PC-3 (cell line): ENCODE measurements around the gene NIN. TPM values are rescaled to one million over a fixed set of nuclear protein-coding genes. Genes with fewer than 3 reads are reported as not detected.
A peak's percentile ranks its signal among the peaks of the same experiment; 100 is the strongest.

Experiments used
- ATAC-seq: fragments of 200-7000 bp; cut with Tn5 transposase; 2 replicates; pipeline ENCODE4 v1.9.1; 2020; ENCODE audit warnings: mild to moderate bottlenecking, moderate library complexity
- BruUV-seq: library from RNA; stranded (reverse); fragments of 400-500 nt; replicated peaks from 2 replicates; lab custom pipeline; 2021; lab: Mats Ljungman, UMichigan
- CTCF ChIA-PET: fragments of 300-600 bp; sonication (Branson Sonifier 250); formaldehyde crosslinking; loops from one replicate; lab custom pipeline; 2022; ENCODE audit warnings: antibody characterized with exemption; lab: Charles Lee
- POLR2A ChIA-PET: fragments of 300-600 bp; sonication (Branson Sonifier 250); formaldehyde crosslinking; loops from one replicate; lab custom pipeline; 2022; ENCODE audit warnings: antibody characterized with exemption; ENCODE audit not compliant: unreplicated experiment; lab: Charles Lee
- DNase-seq: peaks from one replicate; pipeline ENCODE4 v3.0.0-alpha.2; 2015
- H2AFZ ChIP-seq: fragments of 300-600 bp; sonication (generic); 2 replicates; pipeline ENCODE4 v1.6.0; 2016; ENCODE audit warnings: antibody characterized with exemption, low read length
- H3F3A ChIP-seq: fragments of 300-600 bp; sonication (generic); one replicate; pipeline ENCODE4 v1.6.0; 2017; ENCODE audit warnings: antibody characterized with exemption, low read length, control low read depth, mild to moderate bottlenecking; ENCODE audit not compliant: unreplicated experiment
- H3K27ac ChIP-seq: fragments of 300-600 bp; sonication (generic); 2 replicates; pipeline ENCODE4 v1.5.1; 2016; ENCODE audit warnings: mild to moderate bottlenecking, low read length
- H3K27me3 ChIP-seq: fragments of 300-600 bp; sonication (generic); 2 replicates; pipeline ENCODE4 v1.6.1; 2016; ENCODE audit warnings: low read length, mixed read lengths
- H3K36me3 ChIP-seq: fragments of 300-600 bp; sonication (generic); 2 replicates; pipeline ENCODE4 v1.6.1; 2016; ENCODE audit warnings: low read depth, mixed run types, low read length, mixed read lengths
- H3K4me1 ChIP-seq: fragments of 300-600 bp; sonication (generic); 2 replicates; pipeline ENCODE4 v1.5.1; 2016; ENCODE audit warnings: low read length; ENCODE audit not compliant: insufficient read depth
- H3K4me2 ChIP-seq: fragments of 300-600 bp; sonication (generic); 2 replicates; pipeline ENCODE4 v1.6.0; 2016; ENCODE audit warnings: low read length
- H3K4me3 ChIP-seq: fragments of 300-600 bp; sonication (generic); 2 replicates; pipeline ENCODE4 v1.5.1; 2016; ENCODE audit warnings: mild to moderate bottlenecking, low read length, mixed read lengths
- H3K79me2 ChIP-seq: fragments of 300-600 bp; sonication (generic); 2 replicates; pipeline ENCODE4 v1.6.1; 2017; ENCODE audit warnings: low read length, mixed read lengths
- H3K9ac ChIP-seq: fragments of 300-600 bp; sonication (generic); 2 replicates; pipeline ENCODE4 v1.6.0; 2016; ENCODE audit warnings: mild to moderate bottlenecking, low read length
- H3K9me2 ChIP-seq: fragments of 300-600 bp; sonication (generic); replicated peaks from 2 replicates; pipeline ENCODE4 v1.6.1; 2016; ENCODE audit warnings: mixed run types, low read length, mixed read lengths
- H3K9me3 ChIP-seq: fragments of 300-600 bp; sonication (generic); 2 replicates; pipeline ENCODE4 v1.6.1; 2016; ENCODE audit warnings: low read length, mixed read lengths
- H4K20me1 ChIP-seq: fragments of 300-600 bp; sonication (generic); 2 replicates; pipeline ENCODE4 v1.6.1; 2016; ENCODE audit warnings: low read length, mixed read lengths
- CTCF ChIP-seq: fragments of 300-600 bp; sonication (generic); conservative IDR thresholded peaks from 2 replicates; pipeline ENCODE4 v1.5.1; 2017; ENCODE audit warnings: antibody characterized with exemption, low read depth, mild to moderate bottlenecking, low read length
- EZH2 ChIP-seq: fragments of 300-600 bp; sonication (generic); IDR thresholded peaks from one replicate; pipeline ENCODE4 v1.6.1; 2017; ENCODE audit warnings: antibody characterized with exemption, mild to moderate bottlenecking, low read length; ENCODE audit not compliant: unreplicated experiment
- EZH2phosphoT487 ChIP-seq: fragments of 300-600 bp; sonication (generic); IDR thresholded peaks from 2 replicates; pipeline ENCODE4 v1.6.1; 2018; ENCODE audit warnings: mild to moderate bottlenecking, antibody characterized with exemption, low read length, borderline replicate concordance
- intact Hi-C: fragments of 100-400 bp; cut with micrococcal nuclease; formaldehyde crosslinking; loops from 2 replicates; pipeline ENCODE4 v1.9.0; 2023
- total RNA-seq: library from RNA; depleted of rRNA; stranded (reverse); fragments of >200 nt; gene quantifications from 2 replicates; pipeline ENCODE4 v1.2.3, GENCODE V29; 2014

Gene NIN
- total RNA-seq, 1 experiment from 2014 or later: 34.3 TPM

- Histone ChIP-seq H3K36me3 (peaks cover 6% of the 10 kb centered on the region; the same call in 1 of the 2 replicates), H2AFZ (peak overlapping the region; percentile 62), H3K4me2 (peak overlapping the region; percentile 67), H3K27ac (peak overlapping the region; percentile 83), H3K4me3 (peak overlapping the region; percentile 19), H3F3A (peaks cover 9% of the 10 kb centered on the region), H3K4me1 (peaks cover 51% of the 10 kb centered on the region), H3K79me2 (no peaks in the 10 kb centered on the region), H3K27me3 (no peaks in the 10 kb centered on the region), H3K9me3 (no peaks in the 10 kb centered on the region), H4K20me1 (no peaks in the 10 kb centered on the region), H3K9ac (peak overlapping the region; percentile 60), H3K9me2 (no peaks in the 10 kb centered on the region)
- POLR2A ChIA-PET: interaction anchor here (0.5 to 1.2 kb wide), 6 partner anchors 10 to 415 kb away, joined by 3 to 31 read pairs (median 8); no protein-coding TSS in a partner anchor
- DNase-seq (peak; percentile 98), ATAC-seq (peak; percentile 78)
- no TSS peak for BruUV-seq
- intact Hi-C loops: loop anchor here (1.0 to 10.0 kb wide), 6 partner anchors 12 to 331 kb away; partner anchors contain the start of gene SAV1
- CTCF ChIA-PET: interaction anchor here (0.5 to 4.2 kb wide), 19 partner anchors 11 to 502 kb away, joined by 3 to 84 read pairs (median 5); partner anchors contain the start of gene MAP4K5
- TF ChIP-seq EZH2 (no peak), CTCF (no peak), EZH2phosphoT487 (no peak)
These were observed 55.6 kb downstream of the NIN start for GRCh38 chr14:50775357-50775756.

GRCh38 chr14:50774542-50775267 is 56.3 kb downstream of the NIN start:
- BruUV-seq: TSS peak; percentile 64
- peak overlapping the region; percentile 60 for H3K9ac ChIP-seq
- peaks cover 9% of the 10 kb centered on the region for H3F3A ChIP-seq
- H3K27me3 ChIP-seq: no peaks in the 10 kb centered on the region
- ATAC-seq (no peak), DNase-seq (no peak)
- POLR2A ChIA-PET: interaction anchor here (0.6 to 1.2 kb wide), 3 partner anchors 11 to 415 kb away, joined by 3 to 13 read pairs (median 9); no protein-coding TSS in a partner anchor
- H3K4me2 ChIP-seq: peak overlapping the region; percentile 67
- H3K27ac ChIP-seq: peak overlapping the region; percentile 83
- H3K79me2 ChIP-seq: no peaks in the 10 kb centered on the region
- H3K36me3 ChIP-seq: peaks cover 11% of the 10 kb centered on the region; the same call in 1 of the 2 replicates
- no peak for TF ChIP-seq EZH2phosphoT487
- no peak for TF ChIP-seq CTCF
- no peak for TF ChIP-seq EZH2
- H3K9me2 ChIP-seq: no peaks in the 10 kb centered on the region
- CTCF ChIA-PET: interaction anchor here (0.5 to 4.2 kb wide), 18 partner anchors 12 to 502 kb away, joined by 3 to 84 read pairs (median 8); partner anchors contain the start of gene DMAC2L
- H2AFZ ChIP-seq: peak overlapping the region; percentile 62
- peaks cover 55% of the 10 kb centered on the region for H3K4me1 ChIP-seq
- no peaks in the 10 kb centered on the region for H4K20me1 ChIP-seq
- H3K9me3 ChIP-seq: no peaks in the 10 kb centered on the region
- intact Hi-C loops: loop anchor here (1.0 to 10.0 kb wide), 6 partner anchors 11 to 330 kb away; partner anchors contain the start of gene SAV1
- peak overlapping the region; percentile 15; the same call in 1 of the 2 replicates for H3K4me3 ChIP-seq
